Stimulated activated CD4-positive, alpha-beta T cell treated with anti-CD3 and anti-CD28 coated beads, Interleukin-15, amount 100 ng/mL, for 48 hours (primary cell): ENCODE measurements around the gene AGAP1.

ENCODE experiments used
- DNase-seq, 2 donors: peaks; one replicate each; pipeline ENCODE4 v3.0.0-alpha.2; 2020; ENCODE audit warnings: low read depth in 2 of 2

The AGAP1 gene

GRCh38 chr2:235992024-235992423, 498.2 kb downstream of the AGAP1 start:
- no peak for DNase-seq

- no peak for DNase-seq
These were observed 502.6 kb downstream of the AGAP1 start for GRCh38 chr2:235996419-235996818.

GRCh38 chr2:235999011-235999410, 505.2 kb downstream of the AGAP1 start:
- DNase-seq: no peak

- DNase-seq: no peak
These were observed 507.5 kb downstream of the AGAP1 start for GRCh38 chr2:236001166-236001828.

GRCh38 chr2:236001854-236002253, 508.0 kb downstream of the AGAP1 start:
- DNase-seq: no peak

GRCh38 chr2:236008006-236008405, 514.2 kb downstream of the AGAP1 start:
- no peak for DNase-seq

GRCh38 chr2:236008857-236009256, 515.0 kb downstream of the AGAP1 start:
- DNase-seq: no peak

GRCh38 chr2:236010920-236011685, 517.3 kb downstream of the AGAP1 start:
- no peak for DNase-seq

GRCh38 chr2:236012155-236012554, 518.3 kb downstream of the AGAP1 start:
- no peak for DNase-seq

GRCh38 chr2:236014408-236015131, 520.7 kb downstream of the AGAP1 start:
- DNase-seq: no peak

- no peak for DNase-seq
These were observed 521.3 kb downstream of the AGAP1 start for GRCh38 chr2:236015171-236015570.

- no peak for DNase-seq
These were observed 522.7 kb downstream of the AGAP1 start for GRCh38 chr2:236016496-236016895.

GRCh38 chr2:236017446-236017845, 523.6 kb downstream of the AGAP1 start:
- no peak for DNase-seq

- no peak for DNase-seq
These were observed 525.6 kb downstream of the AGAP1 start for GRCh38 chr2:236019434-236019833.

- DNase-seq: no peak
These were observed 527.7 kb downstream of the AGAP1 start for GRCh38 chr2:236021499-236022057.

GRCh38 chr2:236022128-236022527, 528.3 kb downstream of the AGAP1 start:
- no peak for DNase-seq

- no peak for DNase-seq
These were observed 532.0 kb downstream of the AGAP1 start for GRCh38 chr2:236025892-236026291.

- no peak for DNase-seq
These were observed 533.0 kb downstream of the AGAP1 start for GRCh38 chr2:236026841-236027240.

- DNase-seq: no peak
These were observed 534.2 kb downstream of the AGAP1 start for GRCh38 chr2:236028066-236028465.

- DNase-seq: no peak
These were observed 539.6 kb downstream of the AGAP1 start for GRCh38 chr2:236033462-236033861.

GRCh38 chr2:236034974-236035373, 541.1 kb downstream of the AGAP1 start:
- no peak for DNase-seq

GRCh38 chr2:236036045-236036444, 542.2 kb downstream of the AGAP1 start:
- no peak for DNase-seq
